Pancreas (tissue), 10 donors: Measurements from ENCODE around the gene TENM3. TPM values are rescaled to one million over a fixed set of nuclear protein-coding genes. Genes with fewer than 3 reads are reported as not detected.
"Not testable (repeated sequence)": the region's sequence is repeated elsewhere in the genome, so short reads cannot be mapped to it uniquely, and the experiment has no call there.

Experiments
- ATAC-seq, 4 donors: fragments of 200-7000 bp; cut with Tn5 transposase; one replicate each; pipeline versions ENCODE4 v1.8.0 to v1.9.1; 2020; ENCODE audit warnings: mild to moderate bottlenecking in 4 of 4, moderate library complexity in 4 of 4
- DNase-seq, 6 donors: peaks; one replicate each; pipeline ENCODE4 v3.0.0-alpha.2; 2020
- FAIRE-seq: peaks from 2 replicates; lab custom pipeline; 2012; peaks lifted over from hg19 to GRCh38; lab: Jason Lieb, UNC
- H3K27ac ChIP-seq, 4 donors: fragments of 200-600 bp; sonication (generic); 1 replicate in 3 of 4; 2 replicates in 1 of 4; pipeline versions ENCODE4 v1.5.0 to v1.8.0; 2020
- H3K27me3 ChIP-seq, 4 donors: fragments of 200-600 bp; one replicate each; pipeline ENCODE4 v1.8.0; 2021
- H3K36me3 ChIP-seq, 3 donors: fragments of 200-600 bp; sonication (generic) in 1 of 3; one replicate each; pipeline versions ENCODE4 v1.5.0 to v1.8.0; 2020 to 2021
- H3K4me1 ChIP-seq, 3 donors: fragments of 200-600 bp; one replicate each; pipeline ENCODE4 v1.8.0; 2021
- H3K4me3 ChIP-seq, 4 donors: fragments of 200-600 bp; sonication (generic) in 2 of 4; one replicate each; pipeline versions ENCODE4 v1.5.0 to v1.8.0; 2020 to 2021
- H3K9me3 ChIP-seq, 4 donors: fragments of 200-600 bp; one replicate each; pipeline ENCODE4 v1.8.0; 2021
- CTCF ChIP-seq, 4 donors: fragments of 200-600 bp; sonication (generic) in 3 of 4; IDR thresholded peaks; one replicate each; pipeline versions ENCODE4 v1.5.0 to v1.8.0; 2021; ENCODE audit warnings: antibody characterized with exemption in 4 of 4
- WGBS, 2 donors: extraction: QIAGEN DNeasy Blood & Tissue Kit; methylation state at CpG; one replicate each; pipeline ENCODE4 v1.1.7; 2013; 5-methylcytosine and 5-hydroxymethylcytosine counted together
- intact Hi-C, 3 donors: fragments of 100-400 bp; cut with DNase I; formaldehyde crosslinking; loops; one replicate each; pipeline versions ENCODE4 v1.11.1 to v1.14.2; 2022
- polyA plus RNA-seq, 2 donors: library from polyadenylated mRNA; stranded (reverse); fragments of 200-250 nt; gene quantifications; one replicate each; pipeline ENCODE4 v1.2.3, GENCODE V29; 2013
- total RNA-seq, 6 donors: library from RNA; stranded (reverse); fragmentation: NEBNext Ultra II Directional in 4 of 6; extraction: Animal tissue kit (Norgen Biotek cat#: 25700) in 4 of 6; gene quantifications; one replicate each; pipeline versions ENCODE4 v1.2.1 to v1.2.4, GENCODE V29; 2021 to 2023
- donor health status: healthy with polysubstance abuse.
- donor health status: DM: no; HTN: no; CAD: no; lungs with moderate emphysema.
- donor health status: DM: no; HTN: no; CAD: no.
- donor health status: control.
- donor health status: control.
- donor health status: Bipolar disorder and iron deficiency.
- donor health status: DM: yes; HTN: yes; CAD: no.
- donor health status: DM: no; HTN: no; CAD: no.
- donor health status: DM: no; HTN: no; CAD: no.
- donor health status: DM: yes; HTN: yes; CAD: no.

TENM3 gene
- total and polyA plus RNA-seq, 8 donors, result 0.99 to 6.1 (median 4.4) TPM

- no peaks in the 10 kb centered on the region for H3K9me3 ChIP-seq
- no peaks in the 10 kb centered on the region for H3K36me3 ChIP-seq
- FAIRE-seq (no peak), ATAC-seq (no peak), DNase-seq (no peak)
- H3K27ac ChIP-seq, result no peak overlapping the region
- no peaks in the 10 kb centered on the region for H3K4me1 ChIP-seq
- no peak for TF ChIP-seq CTCF (IDR thresholded peaks at IDR 0.05)
- intact Hi-C loops, result no loop called here
- no peaks in the 10 kb centered on the region for H3K27me3 ChIP-seq
- no peak overlapping the region for H3K4me3 ChIP-seq
- WGBS, 2 donors, result 71 to 73% methylated on average over 6 of the region's 6 CpGs
Observed at GRCh38 chr4:182384631-182385091, 141.5 kb downstream of the TENM3 start.

DNA sequence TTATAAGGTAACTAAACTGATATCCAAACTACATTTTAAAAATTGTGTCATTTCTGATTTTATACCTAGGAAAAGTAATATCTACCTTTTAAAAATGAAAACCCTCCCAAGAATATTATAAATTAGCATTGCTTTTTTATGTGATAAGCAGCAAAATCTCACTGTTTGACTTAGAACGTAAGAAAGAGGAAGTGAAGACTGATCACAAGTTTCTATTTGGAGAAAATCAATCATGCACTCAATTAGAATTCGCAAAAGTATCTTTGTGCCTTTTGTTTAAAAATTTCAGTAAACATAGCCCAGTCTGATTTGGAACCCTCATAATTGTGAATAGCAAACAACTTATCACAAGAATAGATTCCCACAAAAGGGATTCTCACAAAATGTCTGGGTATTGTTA is 142.7 kb downstream of the TENM3 start:
- no peaks in the 10 kb centered on the region for H3K9me3 ChIP-seq
- 29 to 32% methylated on average over 2 of the region's 2 CpGs for WGBS, 2 donors
- H3K27ac ChIP-seq, result no peak overlapping the region
- no peak overlapping the region for H3K4me3 ChIP-seq
- no peaks in the 10 kb centered on the region for H3K27me3 ChIP-seq
- no peaks in the 10 kb centered on the region for H3K36me3 ChIP-seq
- DNase-seq, result no peak
- intact Hi-C loops, result no loop called here
- no peak for TF ChIP-seq CTCF (IDR thresholded peaks at IDR 0.05)
- H3K4me1 ChIP-seq, result no peaks in the 10 kb centered on the region
- no peak for ATAC-seq
- FAIRE-seq, result no peak

GRCh38 chr4:182386576-182386975 is 143.4 kb downstream of the TENM3 start:
- peak in 1 of 6 donors; percentile 46 for DNase-seq
- H3K9me3 ChIP-seq, H3K4me1 ChIP-seq, FAIRE-seq, ATAC-seq, H3K27ac ChIP-seq, H3K36me3 ChIP-seq, H3K4me3 ChIP-seq, intact Hi-C loops, H3K27me3 ChIP-seq: not testable (repeated sequence)
- 97 to 98% methylated on average over 24 to 35 of the region's 35 CpGs for WGBS, 2 donors

- 78 to 87% methylated on average over 9 of the region's 9 CpGs for WGBS, 2 donors
- H3K36me3 ChIP-seq, result no peaks in the 10 kb centered on the region
- no peak for TF ChIP-seq CTCF (IDR thresholded peaks at IDR 0.05)
- intact Hi-C loops, result no loop called here
- no peak overlapping the region for H3K4me3 ChIP-seq
- H3K4me1 ChIP-seq, result no peaks in the 10 kb centered on the region
- H3K9me3 ChIP-seq, result no peaks in the 10 kb centered on the region
- no peak overlapping the region for H3K27ac ChIP-seq
- ATAC-seq (no peak), DNase-seq (no peak), FAIRE-seq (no peak)
- H3K27me3 ChIP-seq, result peaks cover 0 to 3% (median 0%) of the 10 kb centered on the region in 4 donors
Observed at GRCh38 chr4:182391111-182391684, 148.0 kb downstream of the TENM3 start.

GRCh38 chr4:182394181-182394580 is 151.0 kb downstream of the TENM3 start:
- H3K4me1 ChIP-seq, result no peaks in the 10 kb centered on the region
- peaks cover 0 to 3% (median 0%) of the 10 kb centered on the region in 4 donors for H3K27me3 ChIP-seq
- DNase-seq (no peak), ATAC-seq (no peak), FAIRE-seq (no peak)
- H3K9me3 ChIP-seq, result no peaks in the 10 kb centered on the region
- no peaks in the 10 kb centered on the region for H3K36me3 ChIP-seq
- WGBS, 2 donors, result 88 to 93% methylated on average over 3 of the region's 3 CpGs
- no peak for TF ChIP-seq CTCF (IDR thresholded peaks at IDR 0.05)
- no peak overlapping the region for H3K27ac ChIP-seq
- intact Hi-C loops, result no loop called here
- no peak overlapping the region for H3K4me3 ChIP-seq
